HG03108 (cell line): ENCODE data around the gene IRF2BPL.

Experiments used
- ATAC-seq: cut with Tn5 transposase; IDR thresholded peaks from one replicate; pipeline ENCODE4 v1.9.1; 2021; ENCODE audit warnings: moderate library complexity; ENCODE audit not compliant: unreplicated experiment

The IRF2BPL gene

DNA sequence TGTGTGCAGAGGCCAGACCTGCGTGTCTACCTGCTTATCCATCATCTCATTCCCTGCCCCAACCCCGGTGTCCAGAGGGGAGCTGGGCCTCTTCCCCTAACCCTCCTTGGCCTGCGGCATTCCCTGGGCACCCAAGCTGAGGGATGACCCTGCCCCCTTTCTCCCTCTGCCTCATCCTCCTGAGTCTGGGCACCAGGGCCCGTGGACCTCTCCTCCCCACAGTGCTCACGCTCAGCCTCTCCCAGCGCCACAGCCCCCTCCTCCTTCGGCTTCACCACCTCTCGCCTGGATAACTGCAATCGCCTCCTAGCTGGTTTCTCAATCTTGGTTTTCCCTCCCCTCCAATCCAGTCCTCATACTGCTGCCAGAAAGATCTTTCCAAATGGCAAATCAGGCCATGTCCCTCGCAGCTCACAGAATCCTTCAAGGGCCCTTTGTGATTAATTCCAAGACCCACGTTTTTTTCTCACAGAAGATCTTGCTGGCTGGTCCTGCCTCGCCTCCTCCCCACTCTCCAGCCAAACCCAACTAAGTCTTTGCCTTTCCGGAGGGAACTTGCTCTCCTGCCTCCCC is 16.2 kb downstream of the IRF2BPL start:
- no peak for ATAC-seq

DNA sequence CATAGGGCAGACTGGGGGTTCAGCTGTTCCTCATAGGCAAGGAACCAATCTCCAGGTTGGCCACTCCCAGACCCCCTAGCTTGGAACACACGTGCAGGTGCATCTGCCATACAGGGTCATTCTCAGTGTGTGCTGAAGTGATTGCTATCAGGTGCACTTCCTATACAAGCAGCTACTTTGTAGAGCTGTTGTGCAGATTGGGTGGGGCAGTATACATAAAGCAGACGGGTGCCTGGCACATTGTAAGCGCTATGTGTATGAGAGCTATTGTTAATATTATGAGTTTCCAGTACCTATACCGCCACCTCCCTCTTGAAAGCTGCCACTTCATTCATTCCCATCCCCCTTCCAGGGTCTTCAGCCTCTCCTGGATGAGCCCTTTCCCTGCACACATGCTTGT is 17.3 kb downstream of the IRF2BPL start:
- no peak for ATAC-seq

GRCh38 chr14:77009014-77009413 is 19.5 kb downstream of the IRF2BPL start:
- ATAC-seq: no peak

DNA sequence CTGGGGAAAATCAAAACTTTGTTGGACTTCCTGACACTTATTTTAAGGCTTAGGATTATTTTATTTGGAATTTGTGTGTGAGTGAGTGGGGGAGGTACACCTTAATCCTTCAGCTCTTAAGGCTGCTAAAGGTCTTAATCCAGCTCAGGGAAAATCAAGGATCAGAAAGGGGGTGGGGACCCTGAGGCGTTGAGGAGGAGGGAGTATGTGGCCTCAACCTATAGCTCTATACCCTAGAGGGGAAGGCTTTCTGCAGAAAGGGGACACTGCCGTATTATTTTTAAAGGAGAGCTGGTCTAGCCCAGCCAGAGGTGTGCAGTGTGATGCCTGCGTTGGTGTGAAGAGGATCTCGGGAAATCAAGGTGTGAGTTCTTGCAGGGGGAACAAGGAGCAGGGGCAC is 20.0 kb downstream of the IRF2BPL start:
- no peak for ATAC-seq

- ATAC-seq: no peak
Measured at GRCh38 chr14:77007975-77008421, 20.5 kb downstream of the IRF2BPL start.

GRCh38 chr14:77007183-77007974 is 21.1 kb downstream of the IRF2BPL start:
- no peak for ATAC-seq

GRCh38 chr14:77006132-77006531 is 22.4 kb downstream of the IRF2BPL start:
- no peak for ATAC-seq

DNA sequence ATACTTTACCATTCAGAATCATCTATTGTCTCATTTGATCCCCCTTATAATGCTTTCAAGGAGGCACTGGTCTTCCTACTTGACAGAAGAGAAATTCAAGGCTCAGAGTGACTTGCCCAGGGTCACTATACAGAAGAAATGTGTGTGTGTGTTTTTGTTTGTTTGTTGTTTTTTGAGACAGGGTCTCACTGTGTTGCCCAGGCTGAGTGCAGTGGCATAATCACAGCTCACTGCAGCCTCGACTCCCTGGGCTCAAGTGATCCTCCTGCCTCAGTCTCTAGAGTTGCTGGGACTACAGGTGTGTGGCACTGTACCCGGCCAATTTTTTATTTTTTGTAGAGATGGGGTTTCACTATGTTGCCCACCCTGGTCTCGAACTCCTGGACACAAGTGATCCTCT is 22.9 kb downstream of the IRF2BPL start:
- ATAC-seq: no peak

DNA sequence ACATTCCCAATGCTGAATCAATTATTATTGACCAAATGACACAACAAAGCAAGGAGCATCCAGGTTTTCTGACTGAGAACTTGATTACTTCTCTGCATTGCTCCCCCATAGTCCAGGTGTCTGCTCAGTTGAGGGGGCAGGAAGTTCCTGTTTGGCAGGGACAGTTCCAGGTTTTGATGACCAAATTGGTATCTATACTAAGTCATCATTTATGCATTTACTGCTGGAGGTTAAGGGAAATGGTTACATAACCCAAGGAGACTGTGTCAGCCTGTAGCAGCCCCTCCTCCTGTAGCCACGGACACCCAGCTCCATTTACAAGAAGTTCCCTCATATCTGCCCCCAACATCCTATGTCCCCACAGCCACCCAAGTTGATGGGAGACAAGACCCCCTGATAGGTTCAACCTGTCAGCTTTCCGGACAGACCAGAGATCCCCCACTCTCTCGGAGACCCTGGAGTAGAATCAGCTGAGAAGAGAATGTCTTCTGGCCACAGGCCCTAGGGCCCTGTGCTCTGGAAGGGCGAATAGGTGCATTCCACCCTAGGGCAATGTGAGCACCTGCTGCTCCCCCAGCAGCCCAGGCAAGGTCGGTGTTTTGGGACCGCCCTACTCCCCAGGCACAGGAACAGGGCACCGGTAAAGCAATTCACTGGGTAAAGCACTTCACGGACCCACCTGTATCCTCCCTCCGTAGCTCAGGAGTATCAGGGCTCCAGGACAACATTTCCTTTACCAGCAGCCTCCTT is 23.6 kb downstream of the IRF2BPL start:
- no peak for ATAC-seq

GRCh38 chr14:77003960-77004710 is 24.4 kb downstream of the IRF2BPL start:
- ATAC-seq: no peak

- no peak for ATAC-seq
Measured at GRCh38 chr14:77002889-77003288, 25.6 kb downstream of the IRF2BPL start.

DNA sequence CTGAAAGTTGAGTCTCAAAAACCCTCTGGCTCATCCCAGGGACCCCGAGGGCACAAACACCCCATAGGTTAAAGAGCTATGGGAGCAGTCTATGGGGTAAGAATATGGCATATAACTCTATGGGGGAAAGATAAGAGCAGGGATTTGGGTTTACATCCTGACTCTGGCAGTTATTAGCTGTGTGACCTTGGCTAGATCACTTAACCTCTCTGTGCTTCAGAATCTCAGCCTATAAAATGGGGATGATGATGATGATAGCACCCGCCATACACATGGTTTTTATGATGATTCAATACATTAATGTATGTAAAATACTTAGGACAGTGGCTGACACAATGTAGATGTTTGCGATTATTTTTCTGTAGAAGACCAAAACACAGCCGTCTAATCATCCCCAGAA is 26.2 kb downstream of the IRF2BPL start:
- ATAC-seq: no peak

GRCh38 chr14:77000340-77001270 is 27.9 kb downstream of the IRF2BPL start:
- peak; percentile 34 for ATAC-seq

- no peak for ATAC-seq
Measured at GRCh38 chr14:76998910-76999309, 29.6 kb downstream of the IRF2BPL start.

DNA sequence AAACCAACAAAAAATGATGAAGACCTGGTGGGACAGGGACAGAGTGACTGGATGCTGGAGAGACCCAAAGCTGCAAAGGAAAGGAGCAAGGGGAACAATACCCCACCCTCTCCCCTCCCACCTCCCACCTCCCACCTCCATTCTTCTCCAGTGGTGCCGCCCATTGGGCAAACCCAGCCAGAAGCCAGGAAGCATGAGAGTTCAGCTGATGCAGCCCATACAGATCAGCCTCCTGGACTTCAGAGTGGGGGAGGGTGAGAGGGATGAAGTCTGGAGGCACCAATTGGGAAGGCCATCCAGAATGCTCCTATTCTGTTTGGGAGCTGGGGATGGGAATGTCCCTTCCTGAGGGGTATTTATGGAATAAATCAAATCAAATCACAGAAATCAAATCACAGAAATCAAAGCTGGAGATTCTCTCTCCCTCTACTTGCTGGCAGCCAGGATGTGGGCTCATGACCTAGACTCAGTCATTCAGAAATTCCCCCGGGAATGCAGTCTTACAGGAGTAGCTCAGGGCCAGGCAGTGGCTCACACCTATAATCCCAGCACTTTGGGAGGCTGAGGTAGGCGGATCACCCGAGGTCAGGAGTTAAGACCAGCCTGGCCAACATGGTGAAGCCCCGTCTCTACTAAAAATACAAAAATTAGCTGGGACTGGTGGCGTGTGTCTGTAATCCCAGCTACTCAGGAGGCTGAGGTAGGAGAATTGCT is 31.1 kb downstream of the IRF2BPL start:
- no peak for ATAC-seq

GRCh38 chr14:76996563-76997146 is 31.9 kb downstream of the IRF2BPL start:
- no peak for ATAC-seq

DNA sequence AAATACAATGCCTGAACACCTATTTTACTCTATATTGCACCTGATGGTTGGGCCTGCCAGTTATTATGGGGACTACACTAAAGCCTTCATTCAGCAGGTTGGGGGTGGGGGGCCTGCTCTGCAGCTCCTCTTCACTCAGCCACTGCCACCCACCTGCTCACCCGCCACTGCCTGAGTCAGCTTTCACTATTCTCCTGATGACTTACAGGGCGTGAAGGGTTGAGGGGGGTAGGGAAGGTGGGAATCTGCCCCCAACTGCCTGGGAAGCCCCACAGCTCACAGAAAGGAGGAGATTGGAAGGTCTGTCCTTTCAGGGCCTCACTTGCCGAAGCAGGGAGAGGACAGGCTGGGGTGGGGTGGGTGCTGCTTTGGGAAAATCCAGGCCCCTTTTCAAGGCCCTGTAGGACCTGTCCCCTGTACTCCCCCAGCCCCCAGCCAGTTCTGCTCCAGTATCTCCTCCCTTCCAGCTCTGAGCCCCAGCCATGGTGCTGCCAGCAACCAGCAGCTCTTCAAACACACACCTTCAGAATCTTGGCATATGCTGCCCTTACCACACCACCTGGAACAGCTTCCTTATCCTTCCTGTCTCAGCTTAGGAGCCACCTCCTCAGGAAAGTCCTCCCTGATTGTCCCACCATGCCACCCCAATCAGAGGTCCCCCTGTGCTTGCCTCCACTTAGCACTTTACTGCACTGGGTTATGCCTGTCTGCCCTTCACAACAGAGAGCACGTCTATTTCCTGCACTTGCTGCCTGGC is 33.1 kb downstream of the IRF2BPL start:
- no peak for ATAC-seq

- no peak for ATAC-seq
Measured at GRCh38 chr14:76993752-76994151, 34.8 kb downstream of the IRF2BPL start.
